ENCODE results near the gene BTBD7.

DNA sequence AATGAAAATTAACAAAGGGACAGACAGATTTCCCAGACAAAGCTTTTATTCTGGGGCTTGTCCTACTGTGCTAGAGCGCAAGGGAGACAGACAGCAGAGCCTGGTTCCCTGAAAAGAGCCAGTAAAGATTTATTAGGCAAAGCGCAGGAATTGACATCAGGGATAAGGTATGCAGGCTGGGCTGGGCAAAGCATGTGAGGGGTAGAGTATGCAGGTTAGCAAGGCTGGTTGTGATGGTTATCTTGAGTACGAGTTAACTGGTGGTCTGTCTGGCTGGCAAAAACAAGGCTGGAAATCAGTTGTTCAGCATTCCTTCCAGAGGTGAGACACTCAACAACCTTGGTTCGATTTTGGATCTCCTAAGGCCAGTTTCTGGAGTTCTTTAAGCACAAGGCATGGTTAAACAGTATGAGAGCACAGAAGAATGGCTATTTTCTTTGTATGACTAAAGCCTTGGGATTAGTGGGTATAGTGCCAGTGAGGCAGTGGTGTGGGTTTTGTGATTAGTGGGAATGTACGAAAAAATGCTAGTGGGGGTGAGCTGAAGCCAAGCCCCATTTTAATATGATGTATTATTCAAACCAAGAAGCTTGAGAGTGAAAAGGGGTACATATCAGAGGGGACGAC lies 30.9 kb downstream of the BTBD7 start:
- TF ChIP-seq GATA2 (IDR thresholded peaks at IDR 0.05; ENCODE audit: low read depth, low read length) = no peak
- no peak for TF ChIP-seq GATA3 (IDR thresholded peaks at IDR 0.05; ENCODE audit: low read depth, low read length)

Measured in SH-SY5Y (cell line).